Lung (tissue), 12 donors: ENCODE data around the gene AFDN. TPM values are rescaled to one million over a fixed set of nuclear protein-coding genes. Genes with fewer than 3 reads are reported as not detected.

Experiments
- ATAC-seq: fragments of 200-7000 bp; cut with Tn5 transposase; one replicate; pipeline ENCODE4 v1.9.1; 2020; ENCODE audit warnings: moderate number of reproducible peaks; ENCODE audit not compliant: insufficient read depth, low FRiP score
- DNase-seq, 3 donors: peaks; one replicate each; pipeline ENCODE4 v3.0.0-alpha.2; 2013 to 2017
- H3K27ac ChIP-seq, 2 donors: one replicate each; pipeline ENCODE4 v1.5.1; 2013; ENCODE audit warnings: mild to moderate bottlenecking in 2 of 2, moderate library complexity in 2 of 2, control low read depth in 1 of 2, inconsistent platforms in 1 of 2, low read depth in 1 of 2, low read length in 1 of 2
- H3K27me3 ChIP-seq, 3 donors: one replicate each; pipeline ENCODE4 v1.5.1; 2013; ENCODE audit warnings: low read length in 2 of 3; ENCODE audit not compliant: control insufficient read depth in 3 of 3, insufficient read depth in 3 of 3
- H3K36me3 ChIP-seq, 4 donors: one replicate each; pipeline ENCODE4 v1.5.1; 2013; ENCODE audit warnings: low read length in 4 of 4, mild to moderate bottlenecking in 1 of 4, moderate library complexity in 1 of 4; ENCODE audit not compliant: control insufficient read depth in 4 of 4, insufficient read depth in 4 of 4
- H3K4me1 ChIP-seq, 5 donors: one replicate each; pipeline ENCODE4 v1.5.1; 2013; ENCODE audit warnings: low read length in 5 of 5, mild to moderate bottlenecking in 2 of 5, moderate library complexity in 1 of 5; ENCODE audit not compliant: control insufficient read depth in 5 of 5, insufficient read depth in 5 of 5
- H3K4me3 ChIP-seq: one replicate; pipeline ENCODE4 v1.5.1; 2013; ENCODE audit warnings: mild to moderate bottlenecking, control low read depth, moderate library complexity
- H3K9ac ChIP-seq, 2 donors: one replicate each; pipeline ENCODE4 v1.5.1; 2013; ENCODE audit warnings: low read length in 2 of 2, control low read depth in 1 of 2; ENCODE audit not compliant: insufficient read depth in 1 of 2
- H3K9me3 ChIP-seq, 4 donors: one replicate each; pipeline ENCODE4 v1.5.1; 2013; ENCODE audit warnings: low read length in 3 of 4, mild to moderate bottlenecking in 1 of 4, moderate library complexity in 1 of 4; ENCODE audit not compliant: control insufficient read depth in 4 of 4, insufficient read depth in 3 of 4
- CTCF ChIP-seq: IDR thresholded peaks from 2 replicates; pipeline ENCODE4 v1.5.1; 2012; ENCODE audit warnings: mild to moderate bottlenecking; ENCODE audit errors: control extremely low read depth, extremely low read depth
- WGBS, 2 donors: extraction: QIAGEN DNeasy Blood & Tissue Kit; methylation state at CpG; one replicate each; pipeline ENCODE4 v1.1.7; 2013; 5-methylcytosine and 5-hydroxymethylcytosine counted together
- polyA plus RNA-seq, 2 donors: library from polyadenylated mRNA; stranded (reverse); fragments of 200-250 nt; gene quantifications; one replicate each; pipeline ENCODE4 v1.2.1, GENCODE V29; 2013
- total RNA-seq, 2 donors: library from RNA; depleted of rRNA in 1 of 2; stranded (reverse); fragments of >200 nt in 1 of 2; gene quantifications; one replicate each; pipeline ENCODE4 v1.2.1, GENCODE V29; 2014 to 2021
- donor health status: control.
- donor health status: control.
- donor health status: Bipolar disorder and iron deficiency.
- donor health status: healthy.
- donor health status: DM: yes; HTN: yes; CAD: no.

Gene AFDN
- total and polyA plus RNA-seq, 4 donors, result 47.6 to 407 (median 117) TPM

DNA sequence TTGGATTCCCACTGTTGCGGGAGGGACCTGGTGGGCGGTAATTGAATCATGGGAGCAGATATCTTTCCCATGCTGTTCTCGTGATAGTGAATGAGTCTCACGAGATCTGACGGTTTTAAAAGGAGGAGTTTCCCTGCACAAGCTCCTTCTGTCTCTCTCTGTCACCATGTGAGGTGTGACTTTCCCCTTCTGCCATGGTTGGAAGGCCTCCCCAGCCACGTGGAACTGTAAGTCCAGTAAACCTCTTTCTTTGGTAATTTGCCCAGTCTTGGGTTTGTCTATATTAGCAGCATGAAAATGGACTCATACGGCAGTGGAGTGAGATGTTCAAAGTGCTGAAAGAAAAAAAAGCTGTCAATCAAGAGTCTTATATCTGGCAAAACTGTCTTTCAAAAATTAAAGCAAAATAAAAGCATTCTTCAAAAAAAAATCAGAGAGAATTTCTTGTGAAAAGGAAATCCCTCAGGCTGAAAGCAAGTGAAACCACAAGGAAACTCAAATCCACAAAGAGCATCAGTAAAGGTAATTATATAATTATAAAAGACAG is 155.3 kb downstream of the AFDN start:
- no peak overlapping the region for H3K27ac ChIP-seq
- DNase-seq (no peak), ATAC-seq (no peak)
- WGBS, 2 donors, result 82 to 89% methylated on average over 7 of the region's 7 CpGs
- no peak overlapping the region for H3K4me3 ChIP-seq
- H3K4me1 ChIP-seq, result peaks cover 0 to 27% (median 0%) of the 10 kb centered on the region in 5 donors
- no peak overlapping the region for H3K9ac ChIP-seq
- peaks cover 0 to 3% (median 0%) of the 10 kb centered on the region in 4 donors for H3K9me3 ChIP-seq
- peaks cover 0 to 2% (median 0%) of the 10 kb centered on the region in 4 donors for H3K36me3 ChIP-seq
- H3K27me3 ChIP-seq, result no peaks in the 10 kb centered on the region
- TF ChIP-seq CTCF, result no peak

- WGBS, 2 donors, result 92 to 95% methylated on average over 11 of the region's 11 CpGs
These were observed 157.5 kb downstream of the AFDN start for GRCh38 chr6:167984144-167984719.

GRCh38 chr6:167984876-167985604 is 158.3 kb downstream of the AFDN start:
- no peak overlapping the region for H3K27ac ChIP-seq
- 85 to 94% methylated on average over 13 of the region's 13 CpGs for WGBS, 2 donors
- no peak for DNase-seq

More at GRCh38 chr6:167984144-167984719, 157.5 kb downstream of the AFDN start:
- Histone ChIP-seq H3K9ac (no peak overlapping the region), H3K27ac (no peak overlapping the region), H3K9me3 (peaks cover 0 to 3% (median 0%) of the 10 kb centered on the region in 4 donors), H3K27me3 (no peaks in the 10 kb centered on the region), H3K4me3 (no peak overlapping the region), H3K4me1 (peaks cover 0 to 20% (median 0%) of the 10 kb centered on the region in 5 donors), H3K36me3 (no peaks in the 10 kb centered on the region)
- TF ChIP-seq CTCF, result no peak
- ATAC-seq (no peak), DNase-seq (no peak)

More at GRCh38 chr6:167984876-167985604, 158.3 kb downstream of the AFDN start:
- H3K9me3 ChIP-seq, result peaks cover 0 to 3% (median 0%) of the 10 kb centered on the region in 4 donors
- H3K36me3 ChIP-seq, result no peaks in the 10 kb centered on the region
- no peak for TF ChIP-seq CTCF
- H3K9ac ChIP-seq, result no peak overlapping the region
- no peaks in the 10 kb centered on the region for H3K27me3 ChIP-seq
- peaks cover 0 to 13% (median 0%) of the 10 kb centered on the region in 5 donors for H3K4me1 ChIP-seq
- H3K4me3 ChIP-seq, result no peak overlapping the region
- ATAC-seq, result no peak
